Measurements from ENCODE around the gene PRKCE.

Gene PRKCE

GRCh38 chr2:45755585-45756335 is 104.3 kb downstream of the PRKCE start:
- DNase-seq (ENCODE audit: low read depth) = no peak

DNA sequence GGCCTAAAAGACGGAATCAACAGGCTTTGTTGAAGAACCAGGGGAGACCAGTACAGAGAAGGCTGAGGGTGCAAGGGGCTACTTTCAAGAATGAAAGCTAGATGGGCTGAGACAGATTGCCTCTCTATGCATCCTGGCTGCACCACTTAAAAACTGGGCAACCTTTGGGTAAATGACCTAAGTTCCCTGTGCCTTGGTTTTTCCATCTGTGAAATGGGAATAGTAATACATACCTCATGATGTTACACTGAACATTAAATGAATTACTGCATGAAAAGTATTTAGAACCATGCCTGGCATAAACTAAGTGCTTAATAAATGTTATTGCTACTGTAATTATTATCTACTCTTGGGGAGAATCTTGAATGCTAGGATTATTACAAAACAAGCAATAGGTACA is 106.5 kb downstream of the PRKCE start:
- no peak for DNase-seq (ENCODE audit: low read depth)

DNA sequence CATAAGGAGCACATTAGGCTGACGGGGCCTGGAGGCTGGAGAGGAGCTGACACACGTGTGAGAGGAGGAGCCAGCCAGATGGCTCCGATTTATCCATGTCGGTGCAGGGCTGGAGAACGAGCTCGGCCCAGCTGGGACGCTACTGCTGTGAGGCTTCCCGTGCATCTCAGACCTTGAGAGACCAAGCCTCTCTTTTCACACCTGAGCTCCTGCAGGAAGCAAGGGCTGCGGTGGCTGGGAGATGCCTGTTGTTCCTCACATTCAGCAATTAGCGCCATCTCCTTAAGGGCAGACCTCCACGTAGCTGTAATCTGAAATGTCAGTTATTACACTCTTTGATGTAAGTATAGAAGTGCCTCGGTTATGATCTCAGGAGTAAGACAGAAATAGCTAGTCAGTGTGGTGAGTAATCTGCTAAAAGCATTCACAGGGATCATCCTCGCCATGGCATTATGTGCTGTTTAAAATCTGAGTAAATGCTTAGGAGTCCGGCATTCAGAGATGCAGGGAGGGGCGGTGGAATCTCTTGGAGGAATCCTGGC is 107.9 kb downstream of the PRKCE start:
- DNase-seq (ENCODE audit: low read depth) = no peak

- no peak for DNase-seq (ENCODE audit: low read depth)
These were observed 110.2 kb downstream of the PRKCE start for GRCh38 chr2:45761635-45762034.

GRCh38 chr2:45763255-45763654 is 111.8 kb downstream of the PRKCE start:
- no peak for DNase-seq (ENCODE audit: low read depth)

GRCh38 chr2:45763797-45764196 is 112.3 kb downstream of the PRKCE start:
- no peak for DNase-seq (ENCODE audit: low read depth)

GRCh38 chr2:45765007-45765727 is 113.7 kb downstream of the PRKCE start:
- DNase-seq (ENCODE audit: low read depth) = no peak

DNA sequence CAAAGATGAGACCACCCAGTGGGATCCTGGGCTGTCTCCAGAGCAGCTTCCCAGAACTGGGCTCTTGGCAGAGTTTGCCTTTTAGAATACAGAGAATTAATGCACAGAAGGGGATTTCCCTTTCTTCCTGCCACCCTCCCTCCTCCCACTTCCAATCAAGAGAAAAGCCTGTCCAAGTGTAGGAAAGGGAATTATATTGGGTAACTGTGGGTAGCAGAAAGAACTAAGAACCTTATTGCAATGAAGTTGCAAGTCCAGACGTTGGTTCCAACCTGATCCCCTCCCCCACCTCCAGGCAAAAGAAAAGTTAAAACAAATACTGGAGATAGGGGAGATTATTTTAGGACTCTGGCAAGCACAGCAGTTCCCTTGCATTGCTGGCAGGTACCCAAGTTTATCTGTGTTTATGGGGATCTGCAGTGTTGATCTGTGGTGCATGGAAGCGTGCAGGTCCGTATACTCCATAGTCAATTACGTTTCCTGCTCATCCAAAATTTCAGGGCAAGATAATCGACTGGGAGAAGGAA is 114.3 kb downstream of the PRKCE start:
- DNase-seq (ENCODE audit: low read depth) = no peak

DNA sequence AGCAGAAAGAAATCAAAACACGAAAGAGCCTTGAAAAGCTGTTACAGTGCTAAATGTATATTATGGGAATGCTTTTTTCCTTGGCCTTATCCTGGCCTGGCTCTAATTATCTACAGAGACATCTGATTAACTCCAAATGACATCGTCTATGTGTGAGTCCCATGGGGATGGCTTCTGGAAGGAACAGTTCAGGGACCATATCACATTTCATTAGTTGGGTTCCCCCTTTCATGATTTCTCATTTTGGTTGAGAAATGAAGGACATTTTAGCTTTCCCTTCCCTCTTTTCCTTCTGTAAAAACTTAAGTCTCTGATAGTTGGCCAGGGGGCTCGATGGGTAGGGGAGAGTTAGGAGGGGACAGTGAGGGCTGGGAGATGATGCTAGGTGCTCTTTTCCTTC is 116.7 kb downstream of the PRKCE start:
- DNase-seq (ENCODE audit: low read depth) = no peak

GRCh38 chr2:45769056-45769455 is 117.6 kb downstream of the PRKCE start:
- no peak for DNase-seq (ENCODE audit: low read depth)

DNA sequence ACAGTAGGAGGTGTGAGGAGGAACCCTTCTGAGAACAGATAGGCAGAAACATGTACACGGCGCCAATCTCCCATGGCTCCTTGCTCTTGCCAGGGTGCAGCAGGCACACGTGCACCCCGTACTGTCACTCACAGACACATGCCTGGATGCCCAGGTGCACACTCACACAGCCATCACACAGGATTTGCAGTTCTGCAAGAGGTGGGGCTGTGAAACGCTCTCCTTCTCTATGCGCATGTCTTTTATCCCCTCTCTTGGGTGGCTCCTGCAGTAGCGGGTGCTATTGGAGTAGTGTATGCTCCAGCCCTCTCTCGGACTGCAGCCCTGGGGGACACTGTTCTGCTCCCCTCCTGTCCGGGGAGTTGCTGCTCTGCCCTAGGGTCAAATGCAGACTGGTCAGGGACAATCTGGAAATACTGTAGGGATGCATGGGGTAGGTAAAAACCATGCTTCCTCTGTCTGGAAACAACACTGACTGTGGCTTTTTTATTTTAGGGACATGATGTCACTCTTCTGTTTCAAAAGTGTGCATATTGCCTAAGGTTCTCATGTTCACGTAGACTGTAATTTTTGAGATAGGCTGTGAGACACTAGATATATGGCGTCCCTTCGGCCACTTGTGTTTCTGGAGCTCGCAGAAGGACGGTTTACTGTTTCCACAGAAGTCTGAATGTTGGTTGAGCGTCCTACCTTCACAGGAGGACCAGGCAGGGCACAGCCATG is 118.5 kb downstream of the PRKCE start:
- no peak for DNase-seq (ENCODE audit: low read depth)

GRCh38 chr2:45770811-45771210 is 119.3 kb downstream of the PRKCE start:
- no peak for DNase-seq (ENCODE audit: low read depth)

DNA sequence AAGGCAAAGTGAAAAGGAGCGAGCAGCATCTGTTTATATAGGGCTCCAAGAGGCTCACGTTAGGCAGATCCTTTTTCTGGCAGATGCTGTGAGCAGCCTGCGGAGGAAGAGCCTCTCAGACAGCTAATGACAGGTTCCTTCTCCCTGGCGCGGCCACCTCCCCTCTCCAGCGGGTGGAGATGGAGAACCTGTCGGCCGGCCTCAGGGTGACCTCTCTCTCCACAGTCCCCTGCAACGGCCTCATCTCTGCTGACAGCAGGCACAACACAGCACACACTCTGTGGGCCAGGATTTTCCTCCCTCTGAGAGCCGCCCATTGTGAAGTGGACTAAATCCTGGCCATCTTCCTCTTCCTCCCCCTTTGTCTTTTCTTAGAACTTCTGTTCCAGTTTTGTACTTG is 119.8 kb downstream of the PRKCE start:
- no peak for DNase-seq (ENCODE audit: low read depth)

DNA sequence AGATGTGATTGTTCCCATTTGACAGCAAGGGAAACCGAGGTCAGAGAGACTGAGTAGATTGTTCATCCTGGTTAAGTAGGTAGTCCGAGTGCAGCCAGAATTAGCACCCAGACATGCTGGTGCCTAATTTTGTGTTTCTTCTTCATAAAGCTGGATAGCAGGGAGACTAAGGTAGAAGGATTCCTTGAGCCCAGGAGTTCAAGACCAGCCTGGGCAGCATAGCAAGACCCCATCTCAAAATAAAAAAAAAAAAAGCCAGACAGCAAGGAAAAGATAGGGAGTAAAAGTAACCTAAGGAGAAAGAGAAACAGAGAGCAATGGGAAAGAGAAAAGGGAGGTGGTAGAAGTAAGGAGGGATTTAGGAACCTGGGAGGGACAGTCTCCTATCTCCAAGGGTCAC is 120.6 kb downstream of the PRKCE start:
- no peak for DNase-seq (ENCODE audit: low read depth)

DNA sequence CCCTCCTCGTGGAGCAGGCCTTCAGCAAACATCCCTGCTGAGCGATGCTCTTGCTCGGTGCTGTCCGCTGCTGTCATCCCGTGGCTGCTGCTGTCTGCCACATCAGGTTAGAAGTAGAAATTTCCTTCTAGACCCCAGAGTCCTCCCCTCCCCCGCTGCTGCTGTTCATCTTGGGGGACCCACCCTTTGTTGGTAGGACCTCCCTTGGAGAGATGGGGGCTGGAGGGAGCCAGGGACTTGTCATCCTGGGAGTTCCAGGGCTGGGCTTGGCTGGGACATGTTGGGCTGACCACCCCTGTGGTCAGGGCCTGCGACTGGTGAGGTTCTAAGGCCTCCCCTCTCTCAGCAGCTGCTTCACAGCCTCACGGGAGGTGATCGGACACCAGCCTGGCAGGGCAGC is 122.4 kb downstream of the PRKCE start:
- no peak for DNase-seq (ENCODE audit: low read depth)

DNA sequence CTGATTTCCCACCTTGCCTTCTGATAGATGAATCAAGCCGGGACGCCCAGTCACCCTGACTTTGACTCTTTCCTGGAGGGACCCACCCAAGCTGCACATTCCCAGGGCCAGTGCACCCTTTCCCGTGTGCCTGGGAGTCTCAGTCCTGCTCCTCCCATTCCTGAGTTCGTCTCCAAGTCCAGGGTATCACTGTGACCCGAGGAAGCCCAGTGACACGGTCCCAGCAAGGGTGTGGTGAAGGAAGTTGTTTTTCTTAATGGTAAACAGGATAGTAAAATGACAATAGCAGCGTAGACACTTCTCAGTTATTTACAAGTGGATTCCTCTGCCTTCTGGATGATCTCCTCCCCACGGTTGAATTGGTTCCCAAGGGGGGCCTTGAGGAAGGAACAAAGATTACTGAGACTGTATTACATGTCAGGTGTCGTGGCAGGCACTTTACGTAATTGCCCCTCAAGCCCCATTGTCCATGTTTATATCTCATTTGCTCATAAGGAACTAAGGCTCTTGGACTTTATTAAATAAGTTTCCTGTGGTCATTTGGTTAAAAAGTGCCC is 123.3 kb downstream of the PRKCE start:
- DNase-seq (ENCODE audit: low read depth) = no peak

DNA sequence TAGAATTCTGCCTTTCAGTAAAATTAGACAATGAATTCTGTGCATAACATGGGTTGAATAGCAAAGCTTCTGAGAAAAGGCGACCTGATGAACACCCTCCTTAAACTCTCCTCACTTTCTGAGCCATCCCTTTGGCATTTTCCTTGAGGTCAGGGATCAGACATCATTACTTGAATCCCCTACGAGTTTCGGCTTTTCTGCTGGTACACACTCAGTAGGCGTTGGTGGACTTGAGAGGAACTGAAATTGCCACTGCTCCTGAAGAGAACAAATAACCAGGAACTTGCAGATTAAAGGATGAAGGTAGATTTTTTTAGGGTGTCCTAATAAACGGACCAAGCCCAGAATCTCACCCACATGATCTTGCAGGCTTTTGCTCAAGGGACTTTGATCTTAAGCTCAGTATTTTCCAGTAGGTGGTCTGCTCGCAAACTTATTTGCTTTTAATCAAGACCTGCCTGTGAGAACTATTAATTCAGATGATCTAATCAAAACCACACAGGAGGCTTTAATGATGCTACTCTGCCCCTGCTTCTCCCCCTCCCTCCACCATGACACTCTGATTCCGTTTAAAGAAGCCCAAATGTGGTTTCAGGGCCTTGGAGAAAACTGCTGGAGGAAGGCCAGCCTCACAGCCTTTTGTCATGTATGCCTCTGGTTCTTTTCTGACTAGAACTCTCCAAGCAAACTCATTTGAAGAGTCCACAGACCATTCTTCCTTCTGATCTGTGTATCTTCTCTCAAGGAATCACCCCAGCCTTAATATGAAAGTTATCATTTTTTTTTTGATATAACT is 124.9 kb downstream of the PRKCE start:
- DNase-seq (ENCODE audit: low read depth) = no peak

DNA sequence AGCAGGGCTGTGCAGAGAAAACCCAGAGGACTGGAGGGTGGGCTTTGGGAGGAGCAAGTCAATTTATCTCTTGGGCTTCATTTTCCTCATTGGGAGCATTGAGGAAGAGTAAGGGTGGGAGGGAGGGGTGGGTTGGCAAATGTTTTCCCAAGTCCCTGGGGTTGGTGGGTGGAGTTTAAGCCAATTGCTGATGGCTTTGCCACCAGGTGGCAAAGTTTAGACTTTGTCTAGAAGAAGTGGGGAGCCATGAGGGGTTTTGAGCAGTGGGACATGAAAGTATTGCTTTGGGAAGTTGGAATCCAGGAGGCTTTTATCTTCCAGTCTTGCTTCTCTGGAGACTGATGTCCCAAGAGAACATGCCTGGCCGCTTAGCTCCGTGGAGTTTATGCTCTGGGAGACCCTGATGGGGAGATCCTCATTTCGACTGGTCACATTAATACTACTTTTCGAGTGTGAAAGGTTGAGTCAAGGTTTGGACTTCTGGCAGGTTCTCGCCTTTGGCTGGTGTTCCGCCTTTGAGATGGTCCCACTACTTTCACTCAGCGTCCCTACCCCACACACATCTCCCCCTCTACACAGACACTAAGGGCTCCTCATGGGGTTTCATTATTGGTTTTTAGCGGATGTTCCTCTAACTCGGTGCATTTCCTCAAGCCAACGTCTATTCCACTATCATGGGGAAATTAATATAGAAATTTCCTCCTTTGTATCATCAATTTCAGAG is 126.7 kb downstream of the PRKCE start:
- no peak for DNase-seq (ENCODE audit: low read depth)

- peak; percentile 64 for DNase-seq (ENCODE audit: low read depth)
These were observed 127.3 kb downstream of the PRKCE start for GRCh38 chr2:45778720-45779171.

Data from stimulated activated CD4-positive, alpha-beta T cell treated with anti-CD3 and anti-CD28 coated beads, Interleukin-2, amount 100 ng/mL, for 4 hours (primary cell).